Activated CD4-positive, alpha-beta T cell treated with anti-CD3 and anti-CD28 coated beads for 4 hours (primary cell): ENCODE data around the gene LRRTM2.
"Not testable (repeated sequence)": the region's sequence is repeated elsewhere in the genome, so short reads cannot be mapped to it uniquely, and the experiment has no call there.

ENCODE experiments used
- DNase-seq, 2 donors: peaks; one replicate each; pipeline ENCODE4 v3.0.0-alpha.2; 2020

Gene LRRTM2

GRCh38 chr5:138874771-138875551, at the start of gene LRRTM2:
Gene LRRTM2, minus strand, starts transcription at chr5:138875335. Its CDS starts 424 bp downstream, at chr5:138874911.
- no peak for DNase-seq

GRCh38 chr5:138922494-138922893, 47.4 kb upstream of the LRRTM2 start:
- DNase-seq = no peak

- not testable (repeated sequence) for DNase-seq
Observed at GRCh38 chr5:138921362-138921761, 46.2 kb upstream of the LRRTM2 start.

- DNase-seq = no peak
Observed at GRCh38 chr5:138920181-138920580, 45.0 kb upstream of the LRRTM2 start.

GRCh38 chr5:138918686-138919085, 43.6 kb upstream of the LRRTM2 start:
- DNase-seq = no peak

GRCh38 chr5:138914338-138914737, 39.2 kb upstream of the LRRTM2 start:
- DNase-seq = no peak

GRCh38 chr5:138913773-138914172, 38.6 kb upstream of the LRRTM2 start:
- DNase-seq = no peak

GRCh38 chr5:138912093-138912492, 37.0 kb upstream of the LRRTM2 start:
- DNase-seq = no peak

GRCh38 chr5:138911441-138911840, 36.3 kb upstream of the LRRTM2 start:
- no peak for DNase-seq

GRCh38 chr5:138910546-138911185, 35.5 kb upstream of the LRRTM2 start:
- DNase-seq = no peak

- DNase-seq = no peak
Observed at GRCh38 chr5:138909734-138910133, 34.6 kb upstream of the LRRTM2 start.

GRCh38 chr5:138905541-138905940, 30.4 kb upstream of the LRRTM2 start:
- DNase-seq = no peak

GRCh38 chr5:138903130-138903775, 28.1 kb upstream of the LRRTM2 start:
- no peak for DNase-seq

- DNase-seq = no peak
Observed at GRCh38 chr5:138901716-138902115, 26.6 kb upstream of the LRRTM2 start.

GRCh38 chr5:138900281-138900965, 25.3 kb upstream of the LRRTM2 start:
- no peak for DNase-seq

- no peak for DNase-seq
Observed at GRCh38 chr5:138898742-138899141, 23.6 kb upstream of the LRRTM2 start.

- DNase-seq = no peak
Observed at GRCh38 chr5:138898299-138898698, 23.2 kb upstream of the LRRTM2 start.

- DNase-seq = no peak
Observed at GRCh38 chr5:138895918-138896317, 20.8 kb upstream of the LRRTM2 start.

- no peak for DNase-seq
Observed at GRCh38 chr5:138890644-138891043, 15.5 kb upstream of the LRRTM2 start.

GRCh38 chr5:138889994-138890393, 14.9 kb upstream of the LRRTM2 start:
- DNase-seq = no peak

GRCh38 chr5:138884554-138884953, 9.4 kb upstream of the LRRTM2 start:
- no peak for DNase-seq

- no peak for DNase-seq
Observed at GRCh38 chr5:138884094-138884493, 9.0 kb upstream of the LRRTM2 start.

- DNase-seq = no peak
Observed at GRCh38 chr5:138883211-138883610, 8.1 kb upstream of the LRRTM2 start.
